OCI-LY7 (cell line): ENCODE results near the gene IQUB. TPM values are rescaled to one million over a fixed set of nuclear protein-coding genes. Genes with fewer than 3 reads are reported as not detected.
A peak's percentile ranks its signal among the peaks of the same experiment; 100 is the strongest.
"Not testable (repeated sequence)": the region's sequence is repeated elsewhere in the genome, so short reads cannot be mapped to it uniquely, and the experiment has no call there.

Source experiments
- BruUV-seq: library from RNA; stranded (reverse); fragments of 400-500 nt; replicated peaks from 2 replicates; lab custom pipeline; 2021; lab: Mats Ljungman, UMichigan
- CTCF ChIA-PET: fragments of 300-600 bp; sonication (Branson Sonifier 250); formaldehyde crosslinking; loops from one replicate; lab custom pipeline; 2022; ENCODE audit warnings: antibody characterized with exemption; ENCODE audit not compliant: unreplicated experiment; lab: Charles Lee
- POLR2A ChIA-PET: fragments of 300-600 bp; sonication (Branson Sonifier 250); formaldehyde crosslinking; loops from one replicate; lab custom pipeline; 2022; ENCODE audit warnings: antibody characterized with exemption; lab: Charles Lee
- DNase-seq: peaks from one replicate; pipeline ENCODE4 v3.0.0-alpha.2; 2015; ENCODE audit warnings: low spot score
- H2AFZ ChIP-seq: fragments of 200-600 bp; sonication (generic), shearing (Covaris generic); 2 replicates; pipeline ENCODE4 v1.6.1; 2014; ENCODE audit warnings: mild to moderate bottlenecking, antibody characterized with exemption, low read length, moderate library complexity
- H3K27ac ChIP-seq: fragments of 200-600 bp; sonication (generic); 2 replicates; pipeline ENCODE4 v1.5.1; 2014; ENCODE audit warnings: mixed run types, low read depth, mild to moderate bottlenecking, moderate library complexity, low read length, inconsistent platforms; ENCODE audit not compliant: poor library complexity, severe bottlenecking
- H3K36me3 ChIP-seq: fragments of 200-600 bp; sonication (generic); 2 replicates; pipeline ENCODE4 v1.6.1; 2014; ENCODE audit warnings: mild to moderate bottlenecking, antibody characterized with exemption, low read length, moderate library complexity, mixed read lengths; ENCODE audit not compliant: insufficient read depth
- H3K4me1 ChIP-seq: fragments of 200-600 bp; sonication (generic); 2 replicates; pipeline ENCODE4 v1.5.1; 2014; ENCODE audit warnings: mild to moderate bottlenecking, low read length; ENCODE audit not compliant: insufficient read depth, poor library complexity, severe bottlenecking
- H3K4me2 ChIP-seq: fragments of 200-600 bp; sonication (generic); 2 replicates; pipeline ENCODE4 v1.6.1; 2014; ENCODE audit warnings: mild to moderate bottlenecking, low read length
- H3K4me3 ChIP-seq: fragments of 200-600 bp; sonication (generic); 2 replicates; pipeline ENCODE4 v1.5.1; 2014; ENCODE audit warnings: mild to moderate bottlenecking, low read depth, low read length; ENCODE audit not compliant: poor library complexity, severe bottlenecking
- H3K79me2 ChIP-seq: fragments of 200-600 bp; sonication (generic); 2 replicates; pipeline ENCODE4 v1.6.1; 2016; ENCODE audit warnings: low read depth, mild to moderate bottlenecking, low read length, moderate library complexity, mixed read lengths; ENCODE audit not compliant: insufficient read depth
- H3K9me2 ChIP-seq: fragments of 200-600 bp; sonication (generic); 2 replicates; pipeline ENCODE4 v1.6.1; 2016; ENCODE audit warnings: mild to moderate bottlenecking, low read length, mixed read lengths; ENCODE audit not compliant: insufficient read depth
- H3K9me3 ChIP-seq: fragments of 200-600 bp; sonication (generic); 2 replicates; pipeline ENCODE4 v1.6.1; 2014; ENCODE audit warnings: mild to moderate bottlenecking, mixed run types, low read length, mixed read lengths
- H4K20me1 ChIP-seq: fragments of 200-600 bp; sonication (generic); 2 replicates; pipeline ENCODE4 v1.6.1; 2014; ENCODE audit warnings: mild to moderate bottlenecking, antibody characterized with exemption, low read length, moderate library complexity, mixed read lengths; ENCODE audit not compliant: insufficient read depth
- CTCF ChIP-seq: fragments of 200-600 bp; sonication (generic); conservative IDR thresholded peaks from 2 replicates; pipeline ENCODE4 v1.5.1; 2014; ENCODE audit warnings: mild to moderate bottlenecking, antibody characterized with exemption, low read length, moderate library complexity, mixed read lengths
- EZH2phosphoT487 ChIP-seq: fragments of 200-600 bp; sonication (generic); IDR thresholded peaks from 2 replicates; pipeline ENCODE4 v1.6.1; 2018; ENCODE audit warnings: low read depth, borderline replicate concordance, mild to moderate bottlenecking, mixed run types, antibody characterized with exemption, low read length, moderate library complexity, mixed read lengths
- intact Hi-C: fragments of 100-400 bp; cut with micrococcal nuclease; formaldehyde crosslinking; loops from one replicate; pipeline ENCODE4 v1.10.0; 2022; ENCODE audit not compliant: unreplicated experiment
- total RNA-seq, 2 experiments: library from RNA; depleted of rRNA in 1 of 2; stranded (reverse); fragments of >200 nt in 1 of 2; shearing (Covaris generic) in 1 of 2; gene quantifications; 2 replicates each; pipeline ENCODE4 v1.2.3, GENCODE V29; 2014 to 2022

Gene IQUB
- total RNA-seq, 2 experiments from 2014 or later: 0.09 to 0.32 TPM

GRCh38 chr7:123532788-123533552 lies 1.4 kb downstream of the IQUB start:
- CTCF ChIA-PET, H3K9me3 ChIP-seq, POLR2A ChIA-PET, H3K4me1 ChIP-seq, H3K79me2 ChIP-seq, H3K4me2 ChIP-seq, intact Hi-C loops, H3K9me2 ChIP-seq, H3K4me3 ChIP-seq, H4K20me1 ChIP-seq, H3K27ac ChIP-seq, H2AFZ ChIP-seq, H3K36me3 ChIP-seq: not testable (repeated sequence)
- TSS peak; percentile 83 for BruUV-seq
- DNase-seq: peak; percentile 31
- TF ChIP-seq EZH2phosphoT487: 0 out of 2 replicates have a peak, but pooled peaks have one; percentile 6

GRCh38 chr7:123532343-123532742 lies 2.1 kb downstream of the IQUB start:
- not testable (repeated sequence) for H3K4me2 ChIP-seq

GRCh38 chr7:123530035-123530591 lies 4.3 kb downstream of the IQUB start:
- CTCF ChIA-PET, POLR2A ChIA-PET, H3K4me3 ChIP-seq, H3K4me1 ChIP-seq, H3K9me2 ChIP-seq, H3K36me3 ChIP-seq, H3K4me2 ChIP-seq, H3K9me3 ChIP-seq, H4K20me1 ChIP-seq, H3K27ac ChIP-seq, H3K79me2 ChIP-seq, BruUV-seq, DNase-seq, H2AFZ ChIP-seq, intact Hi-C loops: not testable (repeated sequence)

More at GRCh38 chr7:123532343-123532742, 2.1 kb downstream of the IQUB start:
- H2AFZ ChIP-seq, DNase-seq, H3K36me3 ChIP-seq, H3K27ac ChIP-seq, H4K20me1 ChIP-seq, CTCF ChIA-PET, H3K4me3 ChIP-seq, H3K79me2 ChIP-seq, H3K9me3 ChIP-seq, BruUV-seq, POLR2A ChIA-PET, H3K4me1 ChIP-seq, intact Hi-C loops, H3K9me2 ChIP-seq: not testable (repeated sequence)

GRCh38 chr7:123528265-123528664 lies 6.1 kb downstream of the IQUB start:
- no peaks in the 10 kb centered on the region for H4K20me1 ChIP-seq
- DNase-seq: no peak
- H3K4me2 ChIP-seq: no peak overlapping the region
- CTCF ChIA-PET: no interaction called here
- H3K79me2 ChIP-seq: no peaks in the 10 kb centered on the region
- POLR2A ChIA-PET: interaction anchor here (0.9 to 1.0 kb wide), 2 partner anchors 8 to 20 kb away, joined by 3 read pairs; no protein-coding TSS in a partner anchor
- no peak overlapping the region for H3K4me3 ChIP-seq
- H2AFZ ChIP-seq: no peak overlapping the region
- TF ChIP-seq CTCF (no peak), EZH2phosphoT487 (no peak)
- H3K9me3 ChIP-seq: no peaks in the 10 kb centered on the region
- H3K9me2 ChIP-seq: no peaks in the 10 kb centered on the region
- no TSS peak for BruUV-seq
- intact Hi-C loops: no loop called here
- H3K27ac ChIP-seq: no peak overlapping the region
- no peaks in the 10 kb centered on the region for H3K36me3 ChIP-seq
- no peaks in the 10 kb centered on the region for H3K4me1 ChIP-seq

DNA sequence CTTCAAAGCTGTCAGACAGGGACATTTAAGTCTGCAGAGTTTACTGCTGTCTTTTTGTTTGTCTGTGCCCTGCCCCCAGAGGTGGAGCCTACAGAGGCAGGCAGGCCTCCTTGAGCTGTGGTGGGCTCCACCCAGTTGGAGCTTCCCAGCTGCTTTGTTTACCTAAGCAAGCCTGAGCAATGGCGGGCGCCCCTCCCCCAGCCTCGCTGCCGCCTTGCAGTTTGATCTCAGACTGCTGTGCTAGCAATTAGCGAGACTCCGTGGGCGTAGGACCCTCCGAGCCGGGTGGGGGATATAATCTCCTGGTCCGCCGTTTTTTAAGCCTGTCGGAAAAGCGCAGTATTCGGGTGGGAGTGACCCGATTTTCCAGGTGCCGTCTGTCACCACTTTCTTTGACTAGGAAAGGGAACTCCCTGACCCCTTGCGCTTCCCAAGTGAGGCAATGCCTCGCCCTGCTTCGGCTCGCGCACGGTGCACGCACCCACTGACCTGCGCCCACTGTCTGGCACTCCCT lies 6.6 kb downstream of the IQUB start:
- intact Hi-C loops, CTCF ChIA-PET, H3K79me2 ChIP-seq, H3K9me3 ChIP-seq, POLR2A ChIA-PET, BruUV-seq, H3K36me3 ChIP-seq, H4K20me1 ChIP-seq, H3K4me2 ChIP-seq, DNase-seq, H3K9me2 ChIP-seq, H2AFZ ChIP-seq, H3K27ac ChIP-seq, H3K4me1 ChIP-seq, H3K4me3 ChIP-seq: not testable (repeated sequence)
